Caco-2 (cell line): ENCODE data around the gene BSPRY. TPM values are rescaled to one million over a fixed set of nuclear protein-coding genes. Genes with fewer than 3 reads are reported as not detected.

Experiments
- BruUV-seq: library from RNA; stranded (reverse); fragments of 400-500 nt; replicated peaks from 2 replicates; lab custom pipeline; 2021; lab: Mats Ljungman, UMichigan
- CTCF ChIA-PET: fragments of 300-600 bp; sonication (Branson Sonifier 250); formaldehyde crosslinking; loops from one replicate; lab custom pipeline; 2022; ENCODE audit warnings: antibody characterized with exemption; lab: Charles Lee
- POLR2A ChIA-PET: fragments of 300-600 bp; sonication (Branson Sonifier 250); formaldehyde crosslinking; loops from one replicate; lab custom pipeline; 2022; ENCODE audit warnings: antibody characterized with exemption; lab: Charles Lee
- DNase-seq, 2 experiments: peaks; one replicate each; pipeline versions ENCODE4 v3.0.0 to v3.0.0-alpha.2; 2020 to 2022
- H3K27me3 ChIP-seq: replicated peaks from 2 replicates; pipeline ENCODE4 v1.6.0; 2011; ENCODE audit warnings: low read length; ENCODE audit not compliant: control insufficient read depth, insufficient read depth
- H3K36me3 ChIP-seq: 2 replicates; pipeline ENCODE4 v1.5.1; 2011; ENCODE audit warnings: low read length; ENCODE audit not compliant: control insufficient read depth, insufficient read depth
- H3K4me1 ChIP-seq: fragments of 250-450 bp; sonication (Bioruptor Pico); 2 replicates; pipeline ENCODE4 v1.5.1; 2020; ENCODE audit warnings: mild to moderate bottlenecking
- H3K4me3 ChIP-seq: 2 replicates; pipeline ENCODE4 v1.5.1; 2011; ENCODE audit warnings: low read depth, mild to moderate bottlenecking, control low read depth, low read length
- H3K9me3 ChIP-seq: fragments of 250-450 bp; sonication (Bioruptor Pico); 2 replicates; pipeline ENCODE4 v1.5.1; 2020; ENCODE audit warnings: mild to moderate bottlenecking, moderate library complexity
- H3K27ac Mint-ChIP-seq: one replicate; pipeline ENCODE4 v1.8.0; 2022; ENCODE audit warnings: mixed read lengths; ENCODE audit not compliant: unreplicated experiment
- H3K27me3 Mint-ChIP-seq: one replicate; pipeline ENCODE4 v1.8.0; 2022; ENCODE audit warnings: mixed read lengths; ENCODE audit not compliant: insufficient read depth, unreplicated experiment
- H3K36me3 Mint-ChIP-seq: one replicate; pipeline ENCODE4 v1.8.0; 2022; ENCODE audit warnings: mild to moderate bottlenecking, mixed read lengths; ENCODE audit not compliant: insufficient read depth, unreplicated experiment
- H3K4me1 Mint-ChIP-seq: one replicate; pipeline ENCODE4 v1.8.0; 2022; ENCODE audit warnings: low read depth, mixed read lengths; ENCODE audit not compliant: unreplicated experiment
- H3K4me3 Mint-ChIP-seq: one replicate; pipeline ENCODE4 v1.8.0; 2022; ENCODE audit warnings: mild to moderate bottlenecking, moderate library complexity, mixed read lengths; ENCODE audit not compliant: unreplicated experiment
- H3K9me3 Mint-ChIP-seq: one replicate; pipeline ENCODE4 v1.8.0; 2022; ENCODE audit warnings: mixed read lengths; ENCODE audit not compliant: unreplicated experiment
- CTCF ChIP-seq, 2 experiments: fragments of 200-600 bp in 1 of 2; IDR thresholded peaks; 1 replicate in 1 of 2; 2 replicates in 1 of 2; pipeline versions ENCODE4 v1.5.1 to v1.8.0; 2011 to 2022; ENCODE audit warnings: antibody characterized with exemption in 1 of 2, control low read depth in 1 of 2, inconsistent platforms in 1 of 2, low read depth in 1 of 2, low read length in 1 of 2, mild to moderate bottlenecking in 1 of 2, moderate library complexity in 1 of 2; ENCODE audit not compliant: insufficient read depth in 1 of 2, severe bottlenecking in 1 of 2, unreplicated experiment in 1 of 2
- intact Hi-C: fragments of 100-400 bp; cut with micrococcal nuclease; formaldehyde crosslinking; loops from one replicate; pipeline ENCODE4 v1.10.0; 2022; ENCODE audit not compliant: unreplicated experiment
- total RNA-seq: library from RNA; stranded (reverse); gene quantifications from 2 replicates; pipeline ENCODE4 v1.2.3, GENCODE V29; 2022

Gene BSPRY
- total RNA-seq, 1 experiment from 2014 or later: 14.7 TPM

DNA sequence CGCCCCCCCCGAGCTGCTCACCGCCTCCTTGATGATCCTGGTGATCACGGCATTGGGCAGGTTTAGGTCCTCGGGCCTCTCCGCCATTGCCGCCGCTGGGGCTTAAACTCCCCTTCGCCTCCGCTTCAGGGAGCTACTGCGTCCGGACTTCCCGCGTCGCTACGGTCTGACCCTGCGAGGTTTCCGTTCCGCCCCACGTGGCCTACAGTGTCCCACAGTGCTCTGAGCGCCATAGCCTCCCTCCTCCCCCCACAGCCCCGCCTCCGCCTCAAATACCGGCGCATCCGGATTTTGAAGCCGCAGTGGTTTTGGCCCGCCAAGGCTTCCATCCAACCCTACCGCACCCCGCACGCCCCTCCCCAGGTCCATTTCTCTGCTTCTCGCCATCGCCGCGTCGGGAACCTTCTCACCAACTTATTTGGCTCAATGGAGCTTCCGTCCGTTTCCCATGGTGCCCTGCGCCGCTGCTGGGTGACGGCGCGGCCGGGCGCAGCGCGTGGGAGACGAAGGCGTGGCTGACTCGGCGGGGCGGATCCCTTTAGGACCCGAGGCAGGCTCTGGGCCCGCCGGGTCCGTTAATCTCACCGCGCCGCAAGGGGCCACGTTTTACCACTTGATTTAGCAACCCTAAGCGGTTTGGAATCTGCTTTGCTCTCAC lies 61.0 kb downstream of the BSPRY start, which contains the start of the genes C9orf43 and POLE3:
Gene C9orf43, plus strand, starts transcription at position 541 of the 658 bp plus-strand sequence. CDS start 2,747 bp downstream, outside the sequence.
Gene POLE3, minus strand, starts transcription at position 469 of the 658 bp plus-strand sequence. Its CDS starts 382 bp downstream, at position 87.
- no peaks in the 10 kb centered on the region for H3K27me3 ChIP-seq
- CTCF ChIA-PET: interaction anchor here (0.6 to 2.0 kb wide), 10 partner anchors 9 to 271 kb away, joined by 3 to 16 read pairs (median 4); partner anchors contain the start of genes ALAD, CDC26 and PRPF4

DNA sequence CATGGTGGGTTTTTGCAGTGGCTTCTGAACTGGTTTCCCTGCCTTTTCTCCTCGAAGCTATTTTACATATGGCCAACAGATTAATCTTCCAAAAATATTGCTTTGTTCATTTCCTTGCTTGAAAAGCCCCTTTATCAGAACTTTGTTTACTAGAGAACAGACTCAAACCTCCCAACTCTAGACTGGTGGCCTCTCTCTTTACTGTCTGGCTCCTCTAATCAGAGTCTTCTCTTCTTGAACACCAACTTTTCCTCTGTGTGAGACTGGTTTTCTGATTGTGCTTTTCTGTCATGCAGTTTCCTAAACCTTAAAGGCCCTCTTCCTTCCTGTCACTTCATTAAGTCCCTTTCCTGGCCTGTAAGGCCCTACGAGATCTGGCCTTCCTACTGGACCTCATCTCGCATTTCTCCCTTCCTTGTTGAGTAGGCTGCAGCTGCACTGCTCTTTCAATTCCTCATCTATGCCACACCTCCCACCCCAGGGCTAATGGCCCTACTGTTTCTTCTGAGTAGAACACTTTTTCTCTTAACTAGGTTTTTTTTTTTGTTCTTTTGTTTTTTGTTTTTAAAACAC lies 66.9 kb downstream of the BSPRY start:
- DNase-seq: no peak
- Mint-ChIP-seq H3K27ac (no peak overlapping the region), H3K4me3 (no peak overlapping the region), H3K27me3 (no peaks in the 10 kb centered on the region), H3K4me1 (no peaks in the 10 kb centered on the region), H3K36me3 (no peaks in the 10 kb centered on the region), H3K9me3 (no peaks in the 10 kb centered on the region)
- BruUV-seq: no TSS peak
- TF ChIP-seq CTCF (IDR thresholded peaks at IDR 0.05; ENCODE audit: insufficient read depth in 1 of 2, low read depth in 1 of 2, low read length in 1 of 2, severe bottlenecking in 1 of 2, unreplicated experiment in 1 of 2): no peak
- Histone ChIP-seq H3K9me3 (no peaks in the 10 kb centered on the region), H3K36me3 (no peaks in the 10 kb centered on the region), H3K27me3 (no peaks in the 10 kb centered on the region), H3K4me1 (0 out of 2 replicates have a peak, but pooled peaks cover 3% of the 10 kb centered on the region), H3K4me3 (no peak overlapping the region)
- POLR2A ChIA-PET: no interaction called here
- intact Hi-C loops: no loop called here
- CTCF ChIA-PET: interaction anchor here (0.5 kb wide), 1 partner anchor 38 kb away, joined by 6 read pairs; no protein-coding TSS in a partner anchor

More for the DNA sequence above, 61.0 kb downstream of the BSPRY start, which contains the start of the genes C9orf43 and POLE3:
- Mint-ChIP-seq H3K27me3 (no peaks in the 10 kb centered on the region), H3K27ac (peak within 1 kb of the TSS; percentile 98), H3K4me3 (peak within 1 kb of the TSS; percentile 88), H3K36me3 (peaks cover 49% of the 10 kb centered on the region), H3K4me1 (peaks cover 20% of the 10 kb centered on the region), H3K9me3 (no peaks in the 10 kb centered on the region)
- POLR2A ChIA-PET: interaction anchor here (0.9 to 1.3 kb wide), 11 partner anchors 10 to 183 kb away, joined by 3 to 15 read pairs (median 4); partner anchors contain the start of genes ALAD, BSPRY, CDC26 and HDHD3
- H3K4me3 ChIP-seq: peak within 1 kb of the TSS; percentile 89
- DNase-seq: peak; percentile 95
- H3K9me3 ChIP-seq: no peaks in the 10 kb centered on the region
- peaks cover 3% of the 10 kb centered on the region; the same call in 1 of the 2 replicates for H3K4me1 ChIP-seq
- intact Hi-C loops: loop anchor here (1.0 to 5.0 kb wide), 7 partner anchors 9 to 248 kb away; partner anchors contain the start of genes ALAD, BSPRY, CDC26 and FKBP15
- 0 out of 2 replicates have a peak, but pooled peaks cover 2% of the 10 kb centered on the region for H3K36me3 ChIP-seq
- BruUV-seq: no TSS peak
- no peak for TF ChIP-seq CTCF (IDR thresholded peaks at IDR 0.05; ENCODE audit: insufficient read depth in 1 of 2, low read depth in 1 of 2, low read length in 1 of 2, severe bottlenecking in 1 of 2, unreplicated experiment in 1 of 2)

DNA sequence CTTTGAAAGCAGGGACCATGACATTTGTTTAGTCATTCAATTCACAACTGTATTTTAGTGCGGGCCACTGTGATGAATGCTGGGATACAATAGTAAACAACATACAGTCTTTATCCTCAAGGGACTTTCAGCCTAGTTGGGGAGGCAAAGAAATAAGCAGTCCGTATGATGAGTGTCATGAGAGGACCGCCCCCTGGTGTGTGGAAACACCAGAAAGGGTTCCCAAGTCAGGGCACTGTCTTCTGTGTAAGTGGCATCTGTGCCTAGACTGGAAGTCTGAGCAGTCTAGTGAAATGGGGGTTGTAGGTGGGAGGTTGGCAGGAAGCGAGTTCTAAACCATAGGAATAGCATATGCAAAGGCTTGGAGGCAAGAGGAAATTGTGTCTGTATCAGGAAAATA lies 68.0 kb downstream of the BSPRY start:
- H3K4me1 ChIP-seq: no peaks in the 10 kb centered on the region
- Mint-ChIP-seq H3K27ac (no peak overlapping the region), H3K27me3 (no peaks in the 10 kb centered on the region), H3K9me3 (no peaks in the 10 kb centered on the region), H3K4me1 (no peaks in the 10 kb centered on the region), H3K4me3 (no peak overlapping the region), H3K36me3 (no peaks in the 10 kb centered on the region)
- peak in 1 of 2 experiments; percentile 11 for TF ChIP-seq CTCF (IDR thresholded peaks at IDR 0.05; ENCODE audit: insufficient read depth in 1 of 2, low read depth in 1 of 2, low read length in 1 of 2, severe bottlenecking in 1 of 2, unreplicated experiment in 1 of 2)
- BruUV-seq: no TSS peak
- H3K9me3 ChIP-seq: no peaks in the 10 kb centered on the region
- ChIA-PET CTCF (no interaction called here), POLR2A (no interaction called here)
- DNase-seq: no peak
- intact Hi-C loops: no loop called here
- H3K36me3 ChIP-seq: no peaks in the 10 kb centered on the region
- H3K27me3 ChIP-seq: no peaks in the 10 kb centered on the region
- H3K4me3 ChIP-seq: no peak overlapping the region
